HepG2 (cell line): ENCODE results near the gene CORO1C.

Experiments
- CREB1 ChIP-seq, 2 experiments: fragments of 450-650 bp in 1 of 2; IDR thresholded peaks; 2 replicates each; pipeline ENCODE4 v1.6.1; 2016 to 2017; ENCODE audit warnings: control low read depth in 1 of 2, mild to moderate bottlenecking in 1 of 2, missing compliant biosample characterization in 1 of 2, missing genetic modification characterization in 1 of 2
- CTCF ChIP-seq: sonication (generic); formaldehyde crosslinking; IDR thresholded peaks from 2 replicates; pipeline ENCODE4 v1.5.0; 2020; ENCODE audit warnings: mild to moderate bottlenecking, missing genetic modification reagents, moderate library complexity
- KDM1A ChIP-seq: IDR thresholded peaks from 2 replicates; pipeline ENCODE4 v1.6.1; 2016; ENCODE audit warnings: missing compliant biosample characterization
- KDM5B ChIP-seq: sonication (generic); formaldehyde crosslinking; IDR thresholded peaks from 2 replicates; pipeline ENCODE4 v1.4.0; 2020; ENCODE audit warnings: missing genetic modification reagents, mild to moderate bottlenecking, borderline replicate concordance
- KLF11 ChIP-seq: IDR thresholded peaks from 2 replicates; pipeline ENCODE4 v1.6.1; 2016; ENCODE audit warnings: missing compliant biosample characterization
- SMAD3 ChIP-seq: sonication (generic); formaldehyde crosslinking; IDR thresholded peaks from 2 replicates; pipeline ENCODE4 v1.4.0; 2020; ENCODE audit warnings: missing genetic modification reagents
- STAT6 ChIP-seq: sonication (generic); formaldehyde crosslinking; IDR thresholded peaks from 2 replicates; pipeline ENCODE4 v1.4.0; 2020; ENCODE audit warnings: missing genetic modification reagents, mild to moderate bottlenecking, borderline replicate concordance
- TERF1 ChIP-seq: sonication (generic); formaldehyde crosslinking; IDR thresholded peaks from 2 replicates; pipeline ENCODE4 v1.8.0; 2022; ENCODE audit warnings: mild to moderate bottlenecking, missing genetic modification reagents, moderate library complexity
- TP53 ChIP-seq: sonication (generic); formaldehyde crosslinking; conservative IDR thresholded peaks from 2 replicates; pipeline ENCODE4 v1.4.0; 2020; ENCODE audit warnings: missing genetic modification reagents
- ZNF543 ChIP-seq: sonication (generic); formaldehyde crosslinking; IDR thresholded peaks from 2 replicates; pipeline ENCODE4 v1.4.0; 2020; ENCODE audit warnings: mild to moderate bottlenecking, missing genetic modification reagents
- ZNF672 ChIP-seq: sonication (generic); formaldehyde crosslinking; IDR thresholded peaks from 2 replicates; pipeline ENCODE4 v1.8.1; 2022; ENCODE audit warnings: missing genetic modification reagents
- ZNF780A ChIP-seq: sonication (generic); formaldehyde crosslinking; IDR thresholded peaks from 2 replicates; pipeline ENCODE4 v1.8.0; 2022; ENCODE audit warnings: mild to moderate bottlenecking, missing genetic modification reagents, moderate library complexity
- ZSCAN20 ChIP-seq: sonication (generic); formaldehyde crosslinking; IDR thresholded peaks from 2 replicates; pipeline ENCODE4 v1.4.0; 2020; ENCODE audit warnings: missing genetic modification reagents, mild to moderate bottlenecking, borderline replicate concordance
- TF ChIP-seq, protein P1 (sequence below): IDR thresholded peaks from 2 replicates; pipeline ENCODE4 v1.4.0; 2020; ENCODE audit warnings: mild to moderate bottlenecking, missing genetic modification reagents

- no peak for TF ChIP-seq ZNF780A (CRISPR knock-in tag)
- no peak for TF ChIP-seq STAT6 (CRISPR knock-in tag)
- TF ChIP-seq CTCF (CRISPR knock-in tag), result no peak
- no peak for TF ChIP-seq TERF1 (CRISPR knock-in tag)
- TF ChIP-seq CREB1 (IDR thresholded peaks at IDR 0.05), result no peak
- no peak for TF ChIP-seq CREB1 (CRISPR knock-in tag; IDR thresholded peaks at IDR 0.05)
- TF ChIP-seq TP53 (CRISPR knock-in tag), result no peak
- TF ChIP-seq KLF11 (CRISPR knock-in tag), result no peak
- TF ChIP-seq ZNF543 (CRISPR knock-in tag), result no peak
- TF ChIP-seq, protein P1, sequence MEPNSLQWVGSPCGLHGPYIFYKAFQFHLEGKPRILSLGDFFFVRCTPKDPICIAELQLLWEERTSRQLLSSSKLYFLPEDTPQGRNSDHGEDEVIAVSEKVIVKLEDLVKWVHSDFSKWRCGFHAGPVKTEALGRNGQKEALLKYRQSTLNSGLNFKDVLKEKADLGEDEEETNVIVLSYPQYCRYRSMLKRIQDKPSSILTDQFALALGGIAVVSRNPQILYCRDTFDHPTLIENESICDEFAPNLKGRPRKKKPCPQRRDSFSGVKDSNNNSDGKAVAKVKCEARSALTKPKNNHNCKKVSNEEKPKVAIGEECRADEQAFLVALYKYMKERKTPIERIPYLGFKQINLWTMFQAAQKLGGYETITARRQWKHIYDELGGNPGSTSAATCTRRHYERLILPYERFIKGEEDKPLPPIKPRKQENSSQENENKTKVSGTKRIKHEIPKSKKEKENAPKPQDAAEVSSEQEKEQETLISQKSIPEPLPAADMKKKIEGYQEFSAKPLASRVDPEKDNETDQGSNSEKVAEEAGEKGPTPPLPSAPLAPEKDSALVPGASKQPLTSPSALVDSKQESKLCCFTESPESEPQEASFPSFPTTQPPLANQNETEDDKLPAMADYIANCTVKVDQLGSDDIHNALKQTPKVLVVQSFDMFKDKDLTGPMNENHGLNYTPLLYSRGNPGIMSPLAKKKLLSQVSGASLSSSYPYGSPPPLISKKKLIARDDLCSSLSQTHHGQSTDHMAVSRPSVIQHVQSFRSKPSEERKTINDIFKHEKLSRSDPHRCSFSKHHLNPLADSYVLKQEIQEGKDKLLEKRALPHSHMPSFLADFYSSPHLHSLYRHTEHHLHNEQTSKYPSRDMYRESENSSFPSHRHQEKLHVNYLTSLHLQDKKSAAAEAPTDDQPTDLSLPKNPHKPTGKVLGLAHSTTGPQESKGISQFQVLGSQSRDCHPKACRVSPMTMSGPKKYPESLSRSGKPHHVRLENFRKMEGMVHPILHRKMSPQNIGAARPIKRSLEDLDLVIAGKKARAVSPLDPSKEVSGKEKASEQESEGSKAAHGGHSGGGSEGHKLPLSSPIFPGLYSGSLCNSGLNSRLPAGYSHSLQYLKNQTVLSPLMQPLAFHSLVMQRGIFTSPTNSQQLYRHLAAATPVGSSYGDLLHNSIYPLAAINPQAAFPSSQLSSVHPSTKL (CRISPR knock-in tag), result no peak
- TF ChIP-seq KDM1A (CRISPR knock-in tag), result no peak
- TF ChIP-seq ZNF672 (CRISPR knock-in tag), result no peak
- TF ChIP-seq ZSCAN20 (CRISPR knock-in tag), result no peak
- TF ChIP-seq SMAD3 (CRISPR knock-in tag), result no peak
- TF ChIP-seq KDM5B (CRISPR knock-in tag), result no peak
Measured at GRCh38 chr12:108642899-108643654, 88.2 kb downstream of the CORO1C start.
